ENCODE results near the gene BTBD16.

Gene BTBD16

DNA sequence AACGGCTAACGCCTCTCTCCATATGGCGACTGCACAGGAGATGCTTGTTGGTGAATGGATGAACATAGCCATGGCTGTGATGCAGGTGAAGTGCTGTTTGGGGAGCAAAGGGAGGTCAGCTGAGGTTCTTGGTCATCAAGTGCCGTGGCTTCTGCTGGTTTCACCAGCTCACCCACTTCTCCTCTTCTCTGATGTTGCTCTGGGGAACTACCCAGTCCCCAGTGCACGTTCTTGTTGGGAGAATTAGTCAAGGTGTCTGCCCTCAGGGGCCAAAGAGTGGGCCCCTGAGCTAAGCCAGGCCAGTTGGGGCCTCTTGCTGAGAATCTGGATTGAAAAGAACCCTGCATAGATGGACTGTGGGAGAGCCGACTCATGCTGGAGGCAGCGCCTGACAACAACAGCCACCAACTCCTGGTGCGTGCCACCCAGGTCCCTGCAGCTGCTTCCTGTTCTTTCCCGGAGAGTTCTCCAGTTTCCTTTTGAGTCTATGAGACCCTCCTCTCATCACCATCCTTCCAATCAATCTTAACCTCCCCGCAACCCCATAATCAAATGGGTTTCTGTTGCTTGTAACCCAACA, 3.0 kb downstream of the BTBD16 start:
- DNase-seq (ENCODE audit: low read depth in 2 of 2), result no peak

DNA sequence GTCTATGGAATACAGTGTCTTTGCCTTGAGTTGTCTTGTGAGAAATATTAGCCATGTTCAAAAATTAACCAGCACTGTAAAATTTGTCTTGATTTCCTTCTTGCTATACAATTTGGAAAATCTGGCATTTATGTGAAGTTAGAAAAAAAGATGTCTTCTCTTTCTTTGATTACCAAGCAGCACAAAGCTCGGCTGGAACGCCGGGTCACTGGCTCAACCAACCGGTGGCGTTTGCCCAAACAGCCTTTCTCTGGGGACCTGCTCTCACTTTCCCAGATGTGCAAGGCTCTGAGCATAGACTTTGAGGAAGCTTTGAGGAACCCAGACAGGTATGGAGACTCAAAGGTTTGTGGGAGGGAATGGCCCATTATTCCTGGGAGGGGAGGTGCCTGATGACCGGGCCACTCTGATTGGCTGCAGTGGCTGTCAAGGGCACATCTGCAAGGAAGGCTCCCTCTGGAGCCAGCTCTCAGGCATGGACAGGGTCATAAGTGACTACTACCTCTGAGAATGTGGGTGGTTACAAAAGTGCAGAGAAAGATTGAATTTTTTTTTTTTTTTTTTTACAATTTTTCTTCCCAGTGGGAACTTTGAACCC, 5.6 kb downstream of the BTBD16 start:
- no peak for DNase-seq (ENCODE audit: low read depth in 2 of 2)

GRCh38 chr10:122277526-122278136, 6.5 kb downstream of the BTBD16 start:
- no peak for DNase-seq (ENCODE audit: low read depth in 2 of 2)

DNA sequence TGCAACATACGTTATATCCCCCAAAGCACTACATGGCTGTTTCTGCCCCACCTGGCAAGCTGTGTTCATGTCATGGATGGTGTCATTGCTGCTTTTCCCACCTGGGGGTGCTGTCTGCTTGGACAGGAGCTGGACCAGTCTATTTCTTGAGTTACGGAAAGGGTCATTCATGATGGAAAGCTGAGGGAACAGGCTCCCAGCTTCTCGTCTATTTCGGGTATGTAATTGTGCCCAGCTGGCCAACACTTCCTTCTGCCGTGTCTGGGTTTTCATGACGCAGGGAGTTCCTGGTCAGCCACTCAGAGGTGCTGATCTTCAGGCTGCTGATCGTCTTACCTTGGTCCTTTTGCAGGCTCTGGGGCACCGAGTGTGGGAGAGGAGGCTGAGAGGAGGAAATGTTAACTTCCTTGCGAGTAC, 8.6 kb downstream of the BTBD16 start:
- DNase-seq (ENCODE audit: low read depth in 2 of 2), result no peak

DNA sequence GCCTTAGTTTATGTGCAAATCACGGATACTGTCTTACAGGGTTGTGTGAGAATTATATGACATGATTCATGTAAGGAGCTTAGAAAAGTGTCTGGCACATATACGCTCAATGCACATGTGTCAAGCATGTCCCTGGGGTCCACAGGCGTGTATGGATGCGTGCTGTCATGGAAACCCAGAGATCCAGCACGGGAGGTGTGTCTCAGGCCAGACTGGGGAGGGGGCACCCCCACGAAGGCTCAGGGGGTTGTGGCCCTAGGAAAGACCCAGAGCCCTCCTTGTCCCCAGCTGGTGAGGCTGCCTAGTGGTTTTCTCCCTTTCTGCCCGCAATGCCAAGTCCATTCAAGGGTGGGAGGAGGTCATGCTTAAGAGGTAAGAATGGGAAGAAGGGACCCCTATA, 9.1 kb downstream of the BTBD16 start:
- no peak for DNase-seq (ENCODE audit: low read depth in 2 of 2)

DNA sequence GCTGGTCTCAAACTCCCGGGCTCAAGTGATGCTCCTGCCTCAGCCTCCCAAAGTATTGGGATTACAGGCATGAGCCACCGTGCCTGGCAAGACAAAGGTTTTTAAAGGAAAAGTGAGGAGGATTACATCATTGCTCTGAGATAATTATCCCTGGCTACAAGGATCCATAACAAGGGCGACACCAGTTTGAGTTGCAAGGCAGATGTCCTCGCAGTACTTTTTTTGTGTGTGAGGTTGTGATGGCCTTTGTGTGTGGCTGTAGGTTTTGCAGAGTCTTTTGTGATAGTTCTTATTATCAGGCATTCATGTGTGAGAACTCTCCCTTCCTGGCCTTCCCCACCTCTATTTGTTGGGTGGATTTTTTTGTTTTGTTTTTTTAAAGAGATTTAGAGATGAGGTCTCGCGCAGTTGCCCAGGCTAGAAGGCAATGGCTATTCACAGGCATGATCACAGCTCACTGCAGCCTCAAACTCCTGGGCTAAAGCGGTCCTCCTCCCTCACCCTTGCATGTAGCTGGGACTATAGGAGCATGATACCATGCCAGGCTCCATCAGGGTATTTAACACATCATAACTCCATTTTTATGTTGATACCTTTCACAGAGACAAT, 10.0 kb downstream of the BTBD16 start:
- no peak for DNase-seq (ENCODE audit: low read depth in 2 of 2)

- no peak for DNase-seq (ENCODE audit: low read depth in 2 of 2)
These were observed 10.7 kb downstream of the BTBD16 start for GRCh38 chr10:122281751-122282150.

DNA sequence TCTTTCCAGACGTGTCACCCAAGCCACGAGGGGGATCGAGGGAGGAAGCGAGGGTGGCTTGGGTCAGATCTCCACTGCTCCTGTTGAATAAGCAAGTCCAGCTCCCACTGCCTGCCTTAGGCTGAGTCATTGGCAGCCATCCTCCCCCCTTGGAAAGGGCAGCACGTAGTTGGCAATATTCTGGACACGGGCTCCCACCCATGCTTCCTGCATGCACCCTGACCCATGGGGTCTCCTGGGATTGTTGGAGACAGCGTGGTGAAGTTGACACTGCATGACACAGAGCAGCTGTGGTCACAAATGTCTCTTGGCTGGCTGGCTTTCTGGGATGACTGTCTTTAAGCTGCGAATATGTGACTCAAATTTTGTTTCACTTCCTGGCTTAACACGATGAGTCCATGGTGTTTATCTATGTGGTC, 11.2 kb downstream of the BTBD16 start:
- no peak for DNase-seq (ENCODE audit: low read depth in 2 of 2)

- no peak for DNase-seq (ENCODE audit: low read depth in 2 of 2)
These were observed 11.8 kb downstream of the BTBD16 start for GRCh38 chr10:122282909-122283308.

GRCh38 chr10:122285506-122286444, 14.7 kb downstream of the BTBD16 start:
- no peak for DNase-seq (ENCODE audit: low read depth in 2 of 2)

GRCh38 chr10:122286867-122287266, 15.8 kb downstream of the BTBD16 start:
- DNase-seq (ENCODE audit: low read depth in 2 of 2), result no peak

DNA sequence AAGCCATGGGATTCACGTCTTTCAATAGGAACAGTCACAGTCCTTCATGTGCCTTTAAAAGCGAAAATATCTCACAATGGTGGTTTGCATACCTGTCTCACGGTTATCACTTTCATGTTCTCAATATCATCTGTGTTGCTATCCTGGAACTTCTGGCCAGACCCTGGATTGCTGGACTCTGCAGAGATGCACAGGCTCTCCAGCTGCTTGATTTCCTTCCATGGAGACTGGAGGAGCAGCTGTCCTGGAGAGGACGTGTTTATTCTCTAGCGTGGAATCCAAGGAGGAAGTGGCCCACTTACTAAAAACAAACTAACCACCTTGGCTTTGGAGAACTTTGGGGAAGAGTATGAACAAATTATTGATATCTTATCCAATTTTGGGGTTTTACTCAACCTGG, 16.5 kb downstream of the BTBD16 start:
- DNase-seq (ENCODE audit: low read depth in 2 of 2), result no peak

DNA sequence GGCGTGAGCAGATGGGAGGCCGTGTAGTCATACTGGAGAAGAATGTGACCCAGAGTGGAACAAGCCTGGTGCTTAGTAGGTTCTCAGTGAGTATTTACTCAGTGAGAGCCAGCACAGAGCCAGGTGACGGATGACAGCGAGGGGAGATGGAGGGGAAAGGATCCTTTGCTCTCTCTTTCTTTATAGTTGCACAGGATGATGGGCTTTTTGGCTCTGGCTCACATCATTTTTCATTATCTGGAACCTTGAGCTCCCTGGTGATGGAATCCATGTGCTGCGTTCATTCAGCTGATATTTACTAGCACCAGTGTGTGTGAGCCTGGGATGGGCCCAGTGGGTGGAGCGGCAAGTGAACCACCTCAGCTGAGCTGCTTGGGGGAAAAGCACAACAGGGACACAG, 17.2 kb downstream of the BTBD16 start:
- DNase-seq (ENCODE audit: low read depth in 2 of 2), result no peak

DNA sequence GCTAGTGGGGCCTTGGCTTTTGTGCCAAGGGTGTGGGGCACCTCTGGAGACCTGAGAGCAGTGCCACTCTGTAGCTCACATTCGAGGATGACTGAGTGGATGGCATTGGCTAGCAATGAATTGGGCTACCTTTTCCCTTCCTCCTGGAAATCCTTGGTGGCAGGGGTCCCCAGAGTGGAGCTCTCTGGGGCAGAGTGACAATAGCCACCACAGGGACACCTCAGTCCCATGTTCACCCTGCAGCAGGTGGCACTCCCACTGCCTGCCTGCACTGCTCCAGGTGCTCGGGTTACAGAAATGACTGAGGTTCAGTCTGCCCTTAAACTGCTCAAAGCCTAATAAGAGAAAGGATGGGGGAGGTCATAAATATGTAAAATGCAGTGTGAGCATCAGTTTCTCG, 17.8 kb downstream of the BTBD16 start:
- no peak for DNase-seq (ENCODE audit: low read depth in 2 of 2)

GRCh38 chr10:122290334-122290733, 19.2 kb downstream of the BTBD16 start:
- no peak for DNase-seq (ENCODE audit: low read depth in 2 of 2)

DNA sequence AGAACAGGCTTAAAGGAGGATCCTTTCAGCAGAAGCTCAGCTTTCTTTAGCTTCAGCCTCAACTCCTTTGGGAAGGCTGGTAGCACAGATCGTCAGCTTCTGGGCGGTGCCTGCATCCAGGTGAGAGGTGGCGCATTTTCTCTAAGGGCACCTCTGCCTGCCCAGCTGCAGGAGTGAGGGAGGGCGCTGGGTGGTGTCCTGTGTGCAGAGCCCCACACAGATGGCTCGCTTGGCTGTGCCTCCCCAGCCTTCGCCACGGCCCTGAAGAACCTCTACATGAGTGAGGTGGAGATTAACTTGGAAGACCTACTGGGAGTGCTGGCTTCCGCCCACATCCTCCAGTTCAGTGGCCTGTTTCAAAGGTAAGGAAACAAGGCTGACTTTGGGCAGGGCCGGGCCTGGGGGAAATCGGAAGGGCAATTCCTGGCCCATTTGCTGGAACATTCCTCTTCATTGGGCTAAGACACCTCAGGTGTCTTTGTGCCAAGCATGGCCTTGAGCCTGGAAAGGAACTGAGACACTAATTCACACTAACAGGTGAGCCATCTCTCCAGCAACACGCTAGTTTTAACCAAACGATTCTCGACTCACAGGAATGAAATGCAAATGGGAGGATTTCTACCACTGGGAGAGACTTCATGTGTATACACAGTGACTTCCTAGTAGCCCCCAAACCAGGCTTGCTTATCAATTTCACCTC, 19.9 kb downstream of the BTBD16 start:
- DNase-seq (ENCODE audit: low read depth in 2 of 2), result no peak

DNA sequence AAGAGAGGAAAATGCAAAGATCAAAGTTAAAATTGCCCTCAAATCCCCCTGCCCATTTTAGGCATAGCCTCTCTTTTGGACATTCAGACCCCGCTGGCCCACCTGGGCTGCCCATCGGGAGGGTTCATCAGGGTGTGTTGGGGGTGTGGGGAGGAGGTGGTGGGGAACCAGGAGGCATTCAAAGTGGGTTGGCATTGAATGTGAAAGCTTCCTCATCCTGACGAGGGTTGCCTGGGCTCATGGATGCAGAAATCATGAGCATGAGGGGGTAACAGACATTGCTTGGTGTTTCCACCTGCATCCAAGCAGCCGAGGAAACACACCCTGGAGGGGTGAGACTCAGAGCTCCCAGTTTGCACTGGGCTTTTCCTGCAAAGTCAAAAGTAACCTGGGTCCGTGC, 20.6 kb downstream of the BTBD16 start:
- DNase-seq (ENCODE audit: low read depth in 2 of 2), result no peak

GRCh38 chr10:122292376-122292775, 21.3 kb downstream of the BTBD16 start:
- no peak for DNase-seq (ENCODE audit: low read depth in 2 of 2)

DNA sequence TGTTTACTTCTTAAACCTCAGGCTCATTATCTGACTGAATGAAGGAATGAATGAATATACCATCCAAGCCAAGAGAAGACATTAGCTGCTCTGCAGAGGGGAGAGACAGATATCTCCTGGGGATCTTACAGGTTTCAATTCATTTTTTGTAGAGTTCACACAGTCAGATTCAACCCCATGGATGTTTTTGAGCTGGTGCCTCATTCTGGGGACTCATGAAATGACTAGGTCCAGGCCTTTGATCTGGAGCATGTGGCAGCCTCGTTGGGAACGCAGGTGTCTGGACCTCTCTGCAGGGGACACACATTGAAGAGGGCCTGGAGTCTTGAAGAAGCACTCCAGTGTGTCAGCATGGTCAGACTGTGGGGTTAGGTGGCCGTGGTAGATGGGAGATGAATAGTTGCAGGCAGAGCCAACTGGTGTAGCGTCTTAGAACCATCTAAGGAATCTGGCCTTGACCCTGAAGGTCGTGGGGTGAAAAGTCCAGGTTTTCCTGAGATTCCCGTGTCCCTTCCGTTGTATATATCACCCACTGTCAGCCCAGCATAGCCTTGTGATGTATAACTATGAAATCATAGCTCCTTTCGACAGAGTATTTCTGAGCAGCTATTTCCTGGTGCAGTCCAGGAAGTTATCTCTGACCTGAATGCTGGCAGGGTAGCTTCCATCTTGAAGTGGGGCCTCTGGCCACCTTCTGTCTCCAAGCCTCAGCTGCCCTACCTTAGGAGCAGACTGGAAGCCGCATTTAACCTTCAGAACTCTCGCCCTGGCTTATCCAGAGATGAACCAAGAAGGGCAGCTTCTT, 22.3 kb downstream of the BTBD16 start:
- no peak for DNase-seq (ENCODE audit: low read depth in 2 of 2)

- no peak for DNase-seq (ENCODE audit: low read depth in 2 of 2)
These were observed 22.9 kb downstream of the BTBD16 start for GRCh38 chr10:122293961-122294380.

All from stimulated activated CD8-positive, alpha-beta memory T cell treated with anti-CD3 and anti-CD28 coated beads, Interleukin-7, amount 100 ng/mL, for 1 hour (primary cell).